ENCODE measurements around the gene IGSF9B. TPM values are rescaled to one million over a fixed set of nuclear protein-coding genes. Genes with fewer than 3 reads are reported as not detected.
"Not testable (repeated sequence)": the region's sequence is repeated elsewhere in the genome, so short reads cannot be mapped to it uniquely, and the experiment has no call there.

The IGSF9B gene, protein sequence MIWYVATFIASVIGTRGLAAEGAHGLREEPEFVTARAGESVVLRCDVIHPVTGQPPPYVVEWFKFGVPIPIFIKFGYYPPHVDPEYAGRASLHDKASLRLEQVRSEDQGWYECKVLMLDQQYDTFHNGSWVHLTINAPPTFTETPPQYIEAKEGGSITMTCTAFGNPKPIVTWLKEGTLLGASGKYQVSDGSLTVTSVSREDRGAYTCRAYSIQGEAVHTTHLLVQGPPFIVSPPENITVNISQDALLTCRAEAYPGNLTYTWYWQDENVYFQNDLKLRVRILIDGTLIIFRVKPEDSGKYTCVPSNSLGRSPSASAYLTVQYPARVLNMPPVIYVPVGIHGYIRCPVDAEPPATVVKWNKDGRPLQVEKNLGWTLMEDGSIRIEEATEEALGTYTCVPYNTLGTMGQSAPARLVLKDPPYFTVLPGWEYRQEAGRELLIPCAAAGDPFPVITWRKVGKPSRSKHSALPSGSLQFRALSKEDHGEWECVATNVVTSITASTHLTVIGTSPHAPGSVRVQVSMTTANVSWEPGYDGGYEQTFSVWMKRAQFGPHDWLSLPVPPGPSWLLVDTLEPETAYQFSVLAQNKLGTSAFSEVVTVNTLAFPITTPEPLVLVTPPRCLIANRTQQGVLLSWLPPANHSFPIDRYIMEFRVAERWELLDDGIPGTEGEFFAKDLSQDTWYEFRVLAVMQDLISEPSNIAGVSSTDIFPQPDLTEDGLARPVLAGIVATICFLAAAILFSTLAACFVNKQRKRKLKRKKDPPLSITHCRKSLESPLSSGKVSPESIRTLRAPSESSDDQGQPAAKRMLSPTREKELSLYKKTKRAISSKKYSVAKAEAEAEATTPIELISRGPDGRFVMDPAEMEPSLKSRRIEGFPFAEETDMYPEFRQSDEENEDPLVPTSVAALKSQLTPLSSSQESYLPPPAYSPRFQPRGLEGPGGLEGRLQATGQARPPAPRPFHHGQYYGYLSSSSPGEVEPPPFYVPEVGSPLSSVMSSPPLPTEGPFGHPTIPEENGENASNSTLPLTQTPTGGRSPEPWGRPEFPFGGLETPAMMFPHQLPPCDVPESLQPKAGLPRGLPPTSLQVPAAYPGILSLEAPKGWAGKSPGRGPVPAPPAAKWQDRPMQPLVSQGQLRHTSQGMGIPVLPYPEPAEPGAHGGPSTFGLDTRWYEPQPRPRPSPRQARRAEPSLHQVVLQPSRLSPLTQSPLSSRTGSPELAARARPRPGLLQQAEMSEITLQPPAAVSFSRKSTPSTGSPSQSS (N-terminal part only)
- 100 to 1,000 TPM in 1 of 4 donors, 10 to 100 TPM in 3; 21.7 to 130 (median 58.6) TPM for total RNA-seq

DNA sequence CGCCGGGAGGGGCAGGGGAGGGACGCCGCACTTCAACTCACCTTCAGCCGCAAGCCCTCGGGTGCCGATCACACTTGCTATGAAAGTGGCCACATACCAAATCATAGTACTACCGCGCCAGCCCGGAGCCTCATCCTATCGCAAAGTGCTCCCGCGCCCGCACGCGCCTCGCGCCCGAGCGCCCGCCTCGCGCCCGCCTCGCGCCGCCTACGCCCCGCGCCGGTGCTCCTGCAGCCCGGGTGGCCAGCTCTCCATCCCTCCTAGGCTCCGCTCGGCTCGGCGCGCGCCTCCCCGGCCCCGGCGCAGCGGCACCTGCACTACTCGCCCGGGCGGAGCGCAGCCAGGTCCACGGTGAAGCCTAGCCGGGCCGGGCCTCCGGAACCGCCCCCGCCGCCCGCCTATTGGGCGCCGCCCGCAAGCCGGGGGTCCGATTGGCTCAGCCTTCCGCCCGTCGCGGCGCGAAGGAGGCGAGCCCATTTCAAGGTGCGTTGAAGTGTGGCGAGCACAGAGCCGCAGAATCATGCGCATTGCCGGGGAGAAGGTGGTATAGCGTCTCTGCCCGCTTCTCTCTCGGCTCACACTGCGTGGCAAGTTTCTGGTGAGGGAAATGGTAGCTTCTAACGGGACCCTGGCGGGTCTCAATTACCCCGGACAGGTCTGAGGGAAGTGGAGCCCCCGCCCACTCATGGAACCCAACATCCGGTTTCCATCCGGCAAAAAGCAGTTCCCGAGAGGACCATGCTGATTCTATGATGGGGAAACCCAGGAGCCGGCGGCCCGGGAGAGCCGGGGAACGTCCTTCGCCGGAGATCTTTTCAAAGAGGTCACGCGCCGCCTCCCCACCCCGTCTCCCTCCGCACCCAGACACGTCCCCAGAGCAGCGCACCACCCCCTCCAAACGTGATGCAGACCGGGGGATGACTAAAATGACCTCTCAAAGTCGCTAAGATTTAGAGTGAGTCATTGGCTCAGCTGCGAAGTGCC, at the start of gene IGSF9B:
Gene IGSF9B (minus strand): TSS at position 319 of the 984 bp plus-strand sequence. CDS start 214 bp downstream, at position 105.
- H3K4me1 ChIP-seq = peaks cover 45 to 76% (median 69%) of the 10 kb centered on the region in 4 donors
- H3K36me3 ChIP-seq = no peaks in the 10 kb centered on the region
- peak within 1 kb of the TSS; percentile 71 to 92 (median 76) for H3K4me3 ChIP-seq
- TF ChIP-seq POLR2A (IDR thresholded peaks at IDR 0.05; ENCODE audit: low read depth) = no peak
- TF ChIP-seq EP300 (IDR thresholded peaks at IDR 0.05) = no peak
- TF ChIP-seq, protein P1, sequence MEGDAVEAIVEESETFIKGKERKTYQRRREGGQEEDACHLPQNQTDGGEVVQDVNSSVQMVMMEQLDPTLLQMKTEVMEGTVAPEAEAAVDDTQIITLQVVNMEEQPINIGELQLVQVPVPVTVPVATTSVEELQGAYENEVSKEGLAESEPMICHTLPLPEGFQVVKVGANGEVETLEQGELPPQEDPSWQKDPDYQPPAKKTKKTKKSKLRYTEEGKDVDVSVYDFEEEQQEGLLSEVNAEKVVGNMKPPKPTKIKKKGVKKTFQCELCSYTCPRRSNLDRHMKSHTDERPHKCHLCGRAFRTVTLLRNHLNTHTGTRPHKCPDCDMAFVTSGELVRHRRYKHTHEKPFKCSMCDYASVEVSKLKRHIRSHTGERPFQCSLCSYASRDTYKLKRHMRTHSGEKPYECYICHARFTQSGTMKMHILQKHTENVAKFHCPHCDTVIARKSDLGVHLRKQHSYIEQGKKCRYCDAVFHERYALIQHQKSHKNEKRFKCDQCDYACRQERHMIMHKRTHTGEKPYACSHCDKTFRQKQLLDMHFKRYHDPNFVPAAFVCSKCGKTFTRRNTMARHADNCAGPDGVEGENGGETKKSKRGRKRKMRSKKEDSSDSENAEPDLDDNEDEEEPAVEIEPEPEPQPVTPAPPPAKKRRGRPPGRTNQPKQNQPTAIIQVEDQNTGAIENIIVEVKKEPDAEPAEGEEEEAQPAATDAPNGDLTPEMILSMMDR (IDR thresholded peaks at IDR 0.05) = no peak
- TF ChIP-seq POLR2AphosphoS5 (IDR thresholded peaks at IDR 0.05) = peak; percentile 87 to 95
- H3K27ac ChIP-seq (replicated peaks in 1 of 4) = peak within 1 kb of the TSS; percentile 90 to 97 (median 96)
- DNase-seq (ENCODE audit: extremely low spot score) = no peak
- intact Hi-C loops (cut with DNase I) = no loop called here
- H3K27me3 ChIP-seq = peaks cover 0 to 12% (median 0%) of the 10 kb centered on the region in 4 donors
- 2% methylated on average over 13 of the region's 100 CpGs for WGBS
- no peaks in the 10 kb centered on the region for H3K9me3 ChIP-seq

DNA sequence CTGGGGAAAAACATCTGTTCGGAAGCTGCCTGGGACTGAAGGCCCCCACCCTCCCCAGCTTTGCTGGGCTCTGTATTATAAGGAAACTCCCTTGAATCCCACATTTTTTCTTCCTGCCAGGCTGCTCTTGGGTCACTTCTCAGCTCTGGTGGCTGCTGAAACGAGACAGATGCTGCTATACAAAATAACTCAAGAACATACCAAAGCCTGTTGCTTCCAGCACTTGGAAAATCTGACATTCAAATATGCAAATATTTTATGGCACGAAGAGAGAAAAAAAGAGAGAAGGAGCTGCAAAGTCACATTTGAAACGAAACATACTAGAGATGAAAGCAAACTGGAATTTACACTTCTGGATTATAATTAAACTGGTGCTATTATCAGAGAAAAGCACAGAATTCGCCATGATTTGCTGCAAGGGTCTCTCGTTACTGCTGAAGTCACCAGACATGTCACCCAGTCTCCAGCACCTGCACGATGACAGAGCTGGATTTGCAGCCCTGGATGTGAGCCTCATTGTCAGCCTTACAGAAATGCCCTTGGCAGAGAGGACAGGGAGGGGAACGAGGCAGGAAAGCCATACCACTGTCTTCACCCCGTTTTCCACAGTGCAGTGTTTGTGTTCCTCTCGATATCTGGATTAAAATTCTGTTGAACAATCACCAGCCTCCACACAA, 47.9 kb upstream of the IGSF9B start:
- no peak for DNase-seq (ENCODE audit: extremely low spot score)
- Histone ChIP-seq H3K4me3 (no peak overlapping the region), H3K27me3 (no peaks in the 10 kb centered on the region), H3K9me3 (no peaks in the 10 kb centered on the region), H3K36me3 (no peaks in the 10 kb centered on the region), H3K4me1 (peaks cover 13 to 22% (median 20%) of the 10 kb centered on the region in 4 donors), H3K27ac (replicated peaks in 1 of 4) (peak overlapping the region; percentile 11 to 60 (median 44))
- TF ChIP-seq POLR2AphosphoS5 (IDR thresholded peaks at IDR 0.05) (peak in 1 of 2 donors; percentile 12), POLR2A (IDR thresholded peaks at IDR 0.05; ENCODE audit: low read depth) (no peak), EP300 (IDR thresholded peaks at IDR 0.05) (no peak)
- intact Hi-C loops (cut with DNase I) = no loop called here
- WGBS = 22% methylated on average over 10 of the region's 10 CpGs

DNA sequence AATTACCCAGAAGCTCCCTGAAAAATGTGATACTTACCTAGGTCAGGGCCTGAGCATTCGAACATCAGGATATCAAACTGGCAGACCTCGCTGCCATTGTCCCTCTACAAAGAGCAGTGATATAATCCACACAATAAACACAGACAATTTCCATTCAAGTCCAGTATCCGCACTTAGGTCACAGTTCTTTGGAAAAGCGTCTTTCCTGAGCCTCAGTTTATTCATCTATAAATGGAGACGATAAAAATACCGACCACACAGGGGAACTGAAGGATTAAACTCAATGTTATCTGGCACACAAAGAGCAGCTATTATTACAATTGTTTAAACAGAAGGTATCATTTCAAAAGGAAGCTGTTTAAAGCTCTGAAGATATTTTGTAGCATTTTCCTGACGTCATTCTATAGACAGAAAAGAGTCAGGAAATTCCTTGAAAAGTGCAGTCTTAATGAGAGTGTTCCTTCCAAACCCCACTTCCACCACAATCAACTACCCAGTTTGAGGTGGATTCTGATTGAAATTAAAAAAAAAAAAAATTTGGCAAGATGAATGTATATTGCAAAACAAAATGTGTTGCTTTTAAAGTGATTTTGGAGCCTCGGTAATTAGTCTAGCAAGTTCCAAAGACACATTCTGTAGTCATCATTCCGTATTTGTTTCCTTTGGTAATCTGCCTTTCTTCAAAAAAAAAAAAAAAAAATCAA, 47.2 kb upstream of the IGSF9B start:
- no peaks in the 10 kb centered on the region for H3K9me3 ChIP-seq
- peaks cover 13 to 22% (median 20%) of the 10 kb centered on the region in 4 donors for H3K4me1 ChIP-seq
- H3K27me3 ChIP-seq = no peaks in the 10 kb centered on the region
- H3K4me3 ChIP-seq = no peak overlapping the region
- no peak for DNase-seq (ENCODE audit: extremely low spot score)
- 29% methylated on average over 9 of the region's 9 CpGs for WGBS
- H3K36me3 ChIP-seq = no peaks in the 10 kb centered on the region
- intact Hi-C loops (cut with DNase I) = no loop called here
- TF ChIP-seq EP300 (IDR thresholded peaks at IDR 0.05) = no peak
- TF ChIP-seq POLR2A (IDR thresholded peaks at IDR 0.05; ENCODE audit: low read depth) = no peak
- no peak for TF ChIP-seq POLR2AphosphoS5 (IDR thresholded peaks at IDR 0.05)
- TF ChIP-seq, protein P1 (IDR thresholded peaks at IDR 0.05) = no peak
- H3K27ac ChIP-seq (replicated peaks in 1 of 4) = peak overlapping the region; percentile 11 to 60 (median 44)

DNA sequence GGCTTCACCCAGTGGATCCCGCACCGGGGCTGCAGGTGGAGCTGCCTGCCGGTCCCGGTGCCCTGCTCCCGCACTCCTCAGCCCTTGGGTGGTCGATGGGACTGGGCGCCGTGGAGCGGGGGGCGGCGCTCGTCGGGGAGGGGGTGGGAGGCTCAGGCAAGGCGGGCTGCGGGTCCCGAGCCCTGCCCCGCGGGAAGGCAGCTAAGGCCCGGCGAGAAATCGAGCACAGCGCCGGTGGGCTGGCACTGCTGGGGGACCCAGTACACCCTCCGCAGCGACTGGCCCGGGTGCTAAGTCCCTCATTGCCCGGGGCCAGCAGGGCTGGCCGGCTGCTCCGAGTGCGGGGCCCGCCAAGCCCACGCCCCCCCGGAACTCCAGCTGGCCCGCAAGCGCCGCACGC, 46.1 kb upstream of the IGSF9B start:
- H3K9me3 ChIP-seq; DNase-seq (ENCODE audit: extremely low spot score); H3K27me3 ChIP-seq; H3K36me3 ChIP-seq; H3K27ac ChIP-seq (replicated peaks in 1 of 4); H3K4me3 ChIP-seq; intact Hi-C loops (cut with DNase I): not testable (repeated sequence)
- H3K4me1 ChIP-seq = peaks cover 13 to 23% (median 21%) of the 10 kb centered on the region in 4 donors
- WGBS = no CpG with 5 or more reads among the region's 37 CpGs

DNA sequence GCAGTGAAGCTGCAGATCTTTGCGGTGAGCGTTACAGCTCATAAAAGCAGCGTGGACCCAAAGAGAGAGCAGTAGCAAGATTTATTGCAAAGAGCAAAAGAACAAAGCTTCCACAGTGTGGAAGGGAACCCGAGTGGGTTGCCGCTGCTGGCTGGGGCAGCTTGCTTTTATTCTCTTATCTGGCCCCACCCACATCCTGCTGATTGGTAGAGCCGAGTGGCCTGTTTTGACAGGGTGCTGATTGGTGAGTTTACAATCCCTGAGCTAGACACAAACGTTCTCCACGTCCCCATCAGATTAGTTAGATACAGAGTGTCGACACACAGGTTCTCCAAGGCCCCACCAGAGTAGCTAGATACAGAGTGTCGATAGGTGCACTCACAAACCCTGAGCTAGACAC, 45.6 kb upstream of the IGSF9B start:
- whole genome bisulfite sequencing = 79% methylated on average over 10 of the region's 10 CpGs

More for the DNA sequence above, 45.6 kb upstream of the IGSF9B start:
- intact Hi-C loops (cut with DNase I); H3K9me3 ChIP-seq; H3K4me3 ChIP-seq; H3K27ac ChIP-seq (replicated peaks in 1 of 4); H3K36me3 ChIP-seq; DNase-seq (ENCODE audit: extremely low spot score); H3K27me3 ChIP-seq: not testable (repeated sequence)
- peaks cover 13 to 28% (median 24%) of the 10 kb centered on the region in 4 donors for H3K4me1 ChIP-seq
